H9 (cell line): ENCODE results near the gene BCL11B. TPM values are rescaled to one million over a fixed set of nuclear protein-coding genes. Genes with fewer than 3 reads are reported as not detected.

Experiments used
- DNase-seq: peaks from one replicate; pipeline ENCODE4 v3.0.0-alpha.2; 2017
- H2AFZ ChIP-seq: one replicate; pipeline ENCODE4 v1.6.1; 2013; ENCODE audit warnings: mild to moderate bottlenecking, low read length, control low read depth, moderate library complexity
- H2AK5ac ChIP-seq: 2 replicates; pipeline ENCODE4 v1.6.1; 2013; ENCODE audit warnings: low read length, control low read depth, mixed read lengths; ENCODE audit not compliant: insufficient read length
- H2BK120ac ChIP-seq: one replicate; pipeline ENCODE4 v1.6.1; 2013; ENCODE audit warnings: low read depth, mild to moderate bottlenecking, low read length, control low read depth, inconsistent platforms; ENCODE audit not compliant: poor library complexity, severe bottlenecking
- H2BK12ac ChIP-seq: 2 replicates; pipeline ENCODE4 v1.6.1; 2013; ENCODE audit warnings: low read length, control low read depth, mixed read lengths, low read depth; ENCODE audit not compliant: insufficient read length
- H2BK15ac ChIP-seq: 2 replicates; pipeline ENCODE4 v1.6.1; 2013; ENCODE audit warnings: low read depth, low read length, control low read depth
- H2BK20ac ChIP-seq: one replicate; pipeline ENCODE4 v1.6.1; 2013; ENCODE audit warnings: low read depth, mild to moderate bottlenecking, low read length, control low read depth, inconsistent platforms; ENCODE audit not compliant: poor library complexity, severe bottlenecking
- H2BK5ac ChIP-seq: 2 replicates; pipeline ENCODE4 v1.6.1; 2013; ENCODE audit warnings: low read length, control low read depth, mixed read lengths; ENCODE audit not compliant: insufficient read length
- H3K14ac ChIP-seq: 2 replicates; pipeline ENCODE4 v1.6.1; 2013; ENCODE audit warnings: low read length, control low read depth; ENCODE audit not compliant: insufficient read depth
- H3K18ac ChIP-seq: 2 replicates; pipeline ENCODE4 v1.6.1; 2013; ENCODE audit warnings: low read depth, mild to moderate bottlenecking, mixed read lengths, low read length, control low read depth; ENCODE audit not compliant: insufficient read length
- H3K23ac ChIP-seq: 2 replicates; pipeline ENCODE4 v1.6.1; 2013; ENCODE audit warnings: low read length, control low read depth, mixed read lengths, low read depth; ENCODE audit not compliant: insufficient read length
- H3K23me2 ChIP-seq: 2 replicates; pipeline ENCODE4 v1.6.1; 2013; ENCODE audit warnings: low read depth, mild to moderate bottlenecking, mixed read lengths, low read length, control low read depth; ENCODE audit not compliant: insufficient read length, poor library complexity, severe bottlenecking
- H3K27ac ChIP-seq: 2 replicates; pipeline ENCODE4 v1.5.1; 2013; ENCODE audit warnings: low read length, control low read depth, mixed read lengths, low read depth; ENCODE audit not compliant: insufficient read length
- H3K27me3 ChIP-seq: 2 replicates; pipeline ENCODE4 v1.6.1; 2013; ENCODE audit warnings: low read length, control low read depth, inconsistent platforms; ENCODE audit not compliant: insufficient read depth
- H3K4ac ChIP-seq: 2 replicates; pipeline ENCODE4 v1.6.1; 2013; ENCODE audit warnings: low read depth, mild to moderate bottlenecking, control low read depth, inconsistent platforms, low read length, moderate library complexity
- H3K4me1 ChIP-seq: 2 replicates; pipeline ENCODE4 v1.6.1; 2013; ENCODE audit warnings: low read length, control low read depth, inconsistent platforms; ENCODE audit not compliant: insufficient read depth
- H3K4me2 ChIP-seq: 2 replicates; pipeline ENCODE4 v1.6.1; 2013; ENCODE audit warnings: low read length, control low read depth, mixed read lengths; ENCODE audit not compliant: insufficient read length, insufficient read depth
- H3K56ac ChIP-seq: 2 replicates; pipeline ENCODE4 v1.6.1; 2013; ENCODE audit warnings: low read depth, mild to moderate bottlenecking, mixed read lengths, low read length, control low read depth; ENCODE audit not compliant: insufficient read length
- H3K79me1 ChIP-seq: 2 replicates; pipeline ENCODE4 v1.6.1; 2013; ENCODE audit warnings: low read depth, mild to moderate bottlenecking, moderate library complexity, low read length, control low read depth, inconsistent platforms; ENCODE audit not compliant: insufficient read depth, poor library complexity, severe bottlenecking
- H3K79me2 ChIP-seq: 2 replicates; pipeline ENCODE4 v1.6.1; 2013; ENCODE audit warnings: low read length, control low read depth, inconsistent platforms; ENCODE audit not compliant: insufficient read depth
- H3K9ac ChIP-seq: 2 replicates; pipeline ENCODE4 v1.6.1; 2013; ENCODE audit warnings: low read length, control low read depth, mixed read lengths; ENCODE audit not compliant: insufficient read length; ENCODE audit errors: extremely low read depth
- H3K9me3 ChIP-seq: one replicate; pipeline ENCODE4 v1.6.1; 2013; ENCODE audit warnings: low read depth, low read length, inconsistent platforms; ENCODE audit not compliant: control insufficient read depth
- H3T11ph ChIP-seq: one replicate; pipeline ENCODE4 v1.6.1; 2013; ENCODE audit warnings: mild to moderate bottlenecking, low read length, control low read depth, inconsistent platforms
- H4K20me1 ChIP-seq: one replicate; pipeline ENCODE4 v1.6.1; 2013; ENCODE audit not compliant: control insufficient read depth, insufficient read length, insufficient read depth
- H4K5ac ChIP-seq: 2 replicates; pipeline ENCODE4 v1.6.1; 2013; ENCODE audit warnings: low read depth, mild to moderate bottlenecking, mixed read lengths, low read length, control low read depth; ENCODE audit not compliant: insufficient read length
- H4K8ac ChIP-seq: replicated peaks from 2 replicates; pipeline ENCODE4 v1.6.1; 2013; ENCODE audit warnings: low read length, control low read depth, mixed read lengths, low read depth; ENCODE audit not compliant: insufficient read length
- H4K91ac ChIP-seq: 2 replicates; pipeline ENCODE4 v1.6.1; 2013; ENCODE audit warnings: low read depth, mild to moderate bottlenecking, moderate library complexity, mixed read lengths, low read length, control low read depth; ENCODE audit not compliant: insufficient read length
- H3K27ac Mint-ChIP-seq, 3 experiments: 2 replicates in 2 of 3; 3 replicates in 1 of 3; pipeline ENCODE4 v1.8.0; 2020 to 2021; ENCODE audit warnings: mixed read lengths in 3 of 3, mild to moderate bottlenecking in 1 of 3, moderate library complexity in 1 of 3
- H3K27me3 Mint-ChIP-seq: 2 replicates; pipeline ENCODE4 v1.8.0; 2021; ENCODE audit warnings: low read depth, mild to moderate bottlenecking, moderate library complexity, mixed read lengths
- H3K36me3 Mint-ChIP-seq, 3 experiments: 2 replicates in 2 of 3; 3 replicates in 1 of 3; pipeline ENCODE4 v1.8.0; 2020 to 2021; ENCODE audit warnings: low read depth in 3 of 3, mixed read lengths in 3 of 3; ENCODE audit not compliant: insufficient read depth in 1 of 3
- H3K4me1 Mint-ChIP-seq, 2 experiments: 2 replicates each; pipeline ENCODE4 v1.8.0; 2020; ENCODE audit warnings: mixed read lengths in 2 of 2
- H3K4me3 Mint-ChIP-seq, 2 experiments: 2 replicates in 1 of 2; 3 replicates in 1 of 2; pipeline ENCODE4 v1.8.0; 2020 to 2021; ENCODE audit warnings: mild to moderate bottlenecking in 2 of 2, mixed read lengths in 2 of 2, moderate library complexity in 1 of 2
- H3K9me3 Mint-ChIP-seq, 2 experiments: 2 replicates in 1 of 2; 3 replicates in 1 of 2; pipeline ENCODE4 v1.8.0; 2020; ENCODE audit warnings: mild to moderate bottlenecking in 2 of 2, mixed read lengths in 2 of 2, moderate library complexity in 1 of 2
- CTCF ChIP-seq: fragments of 200-600 bp; sonication (generic); conservative IDR thresholded peaks from 3 replicates; pipeline ENCODE4 v1.8.0; 2021; ENCODE audit warnings: antibody characterized with exemption, mild to moderate bottlenecking
- WGBS: extraction: QIAGEN DNeasy Blood & Tissue Kit; methylation state at CpG from one replicate; pipeline ENCODE4 v1.1.7; 2013; ENCODE audit warnings: missing lambda C conversion rate, low lambda C conversion rate, mixed read lengths; ENCODE audit not compliant: insufficient read length; ENCODE audit errors: extremely low coverage; 5-methylcytosine and 5-hydroxymethylcytosine counted together
- total RNA-seq: library from RNA; stranded (reverse); gene quantifications from 2 replicates; pipeline ENCODE4 v1.2.1, GENCODE V29; 2021

BCL11B gene
- total RNA-seq, 1 experiment from 2014 or later: 4.9 TPM

- no peaks in the 10 kb centered on the region; the same call in 1 of the 2 replicates for H3K27me3 Mint-ChIP-seq
- Histone ChIP-seq H3K9ac (no peak overlapping the region), H3K56ac (no peak overlapping the region), H3K18ac (no peak overlapping the region), H3K9me3 (no peaks in the 10 kb centered on the region), H2BK20ac (no peak overlapping the region), H3K4ac (no peak overlapping the region), H3T11ph (no peak overlapping the region), H3K79me2 (no peaks in the 10 kb centered on the region; the same call in 1 of the 2 replicates), H3K14ac (no peak overlapping the region), H3K4me2 (no peak overlapping the region), H3K4me1 (peaks cover 2% of the 10 kb centered on the region; the same call in 1 of the 2 replicates), H2BK15ac (no peak overlapping the region), H4K5ac (no peak overlapping the region), H3K23ac (no peak overlapping the region), H4K8ac (no peak overlapping the region), H3K27ac (no peak overlapping the region), H4K91ac (no peak overlapping the region), H3K23me2 (peaks cover 5% of the 10 kb centered on the region), H3K79me1 (no peaks in the 10 kb centered on the region), H2BK12ac (no peak overlapping the region), H2AFZ (no peak overlapping the region), H2BK5ac (no peak overlapping the region), H2AK5ac (no peak overlapping the region), H3K27me3 (no peaks in the 10 kb centered on the region), H2BK120ac (no peak overlapping the region), H4K20me1 (no peaks in the 10 kb centered on the region)
- no peak for TF ChIP-seq CTCF
- H3K27ac Mint-ChIP-seq: peak overlapping the region in 2 of 3 experiments; percentile 46 to 95; a peak in 2 of 7 replicates
- no peaks in the 10 kb centered on the region; a peak in 1 of 5 replicates for H3K9me3 Mint-ChIP-seq
- no CpG with 5 or more reads among the region's 9 CpGs for WGBS
- DNase-seq: no peak
- H3K36me3 Mint-ChIP-seq: no peaks in the 10 kb centered on the region
- peaks cover 54 to 82% of the 10 kb centered on the region in 2 experiments for H3K4me1 Mint-ChIP-seq
- peak overlapping the region in 1 of 2 experiments; percentile 45; a peak in 1 of 5 replicates for H3K4me3 Mint-ChIP-seq
Measured at GRCh38 chr14:99236386-99237138, 35.4 kb downstream of the BCL11B start.
